ENCODE data around the gene MAST2. TPM values are rescaled to one million over a fixed set of nuclear protein-coding genes. Genes with fewer than 3 reads are reported as not detected.

The MAST2 gene
- total and polyA plus RNA-seq, 9 of the 15 experiments (the other 6 are each of a cell fraction or from before 2014, with no cell fraction given): 0.73 to 32.0 (median 17.8) TPM

DNA sequence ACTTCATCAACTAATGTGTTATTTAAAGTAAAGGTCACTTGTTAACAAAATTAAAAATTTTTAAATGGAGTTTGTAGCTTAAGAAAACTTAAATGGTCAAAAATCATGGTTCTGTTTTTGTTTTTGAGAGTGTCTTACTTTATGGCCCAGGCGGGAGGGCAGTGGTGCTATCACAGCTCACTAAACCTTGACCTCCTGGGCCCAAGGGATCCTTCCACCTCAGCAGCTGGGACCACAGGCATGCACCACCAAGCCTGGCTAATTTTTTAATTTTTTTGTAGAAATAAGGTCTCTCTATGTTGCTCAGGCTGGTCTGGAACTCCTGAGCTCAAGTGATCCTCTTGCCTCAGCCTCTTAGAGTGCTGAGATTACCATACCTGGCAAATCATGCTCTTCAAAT lies 111.4 kb downstream of the MAST2 start:
- Histone ChIP-seq H3K9ac (ENCODE audit: insufficient read depth in 1 of 2, low read depth in 2 of 2, low read length in 2 of 2) (no peak overlapping the region), H2AFZ (ENCODE audit: low read depth, low read length) (no peak overlapping the region), H3K4me1 (replicated peaks in 1 of 2; ENCODE audit: control insufficient read depth in 2 of 2, insufficient read depth in 2 of 2, low read length in 2 of 2) (no peaks in the 10 kb centered on the region; a peak in 1 of 5 replicates), H3K27me3 (ENCODE audit: control insufficient read depth in 2 of 2, insufficient read depth in 2 of 2, low read length in 2 of 2) (no peaks in the 10 kb centered on the region), H3K27ac (ENCODE audit: extremely low read depth, low read depth, low read length) (no peak overlapping the region), H3K9me1 (ENCODE audit: control insufficient read depth, insufficient read depth, low read length) (no peaks in the 10 kb centered on the region), H3K79me2 (ENCODE audit: control insufficient read depth, insufficient read depth, low read length) (no peaks in the 10 kb centered on the region), H4K20me1 (replicated peaks; ENCODE audit: control insufficient read depth, insufficient read depth, low read length) (no peaks in the 10 kb centered on the region), H3K4me3 (no peak overlapping the region), H3K4me2 (ENCODE audit: insufficient read depth, low read length) (no peak overlapping the region), H3K36me3 (ENCODE audit: control insufficient read depth, insufficient read depth, low read length) (no peaks in the 10 kb centered on the region; the same call in 2 of the 3 replicates), H3K9me3 (replicated peaks; ENCODE audit: control insufficient read depth, insufficient read depth, low read depth, low read length) (no peaks in the 10 kb centered on the region)
- WGBS (ENCODE audit: insufficient coverage, low coverage, missing lambda C conversion rate): 88% methylated on average over 1 of the region's 1 CpG
- intact Hi-C loops (cut with micrococcal nuclease) (no loop called here), in situ Hi-C loops (cut with MboI) (no loop called here)
- FAIRE-seq (no peak), DNase-seq (ENCODE audit: extremely low read depth in 1 of 4, low spot score in 3 of 4) (no peak), ATAC-seq (no peak)
- BruUV-seq (replicated peaks): no TSS peak
- ChIA-PET CTCF (ENCODE audit: low intra/inter-chr PET ratio) (no interaction called here), POLR2A (no interaction called here)
- 0 out of 2 replicates have a peak, but pooled peaks have one; percentile 26 for TF ChIP-seq ZNF280B (CRISPR knock-in tag; IDR thresholded peaks at IDR 0.05)
- TF ChIP-seq ZNF140 (CRISPR knock-in tag; IDR thresholded peaks at IDR 0.05): no peak

DNA sequence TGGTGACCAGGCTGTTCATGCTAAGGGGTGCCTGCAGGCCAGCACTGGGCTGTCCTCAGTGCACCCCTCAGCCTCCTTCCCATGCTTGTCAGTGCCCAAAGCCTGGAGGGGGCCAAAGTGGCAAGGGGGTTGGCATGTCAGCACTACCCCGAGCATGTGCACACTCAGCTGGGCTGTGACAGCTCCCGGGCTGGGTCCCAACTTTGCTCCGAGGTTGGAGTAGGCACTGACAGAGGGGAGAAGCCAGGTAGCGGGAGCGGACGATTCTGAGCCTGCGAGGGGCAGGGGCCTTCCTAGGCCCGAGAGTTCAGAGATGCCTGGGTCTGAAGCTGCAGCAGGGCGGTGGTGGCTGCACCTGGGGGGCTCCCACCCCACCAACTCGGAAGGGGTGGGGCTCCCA lies 119.0 kb downstream of the MAST2 start:
- H3K9me1 ChIP-seq (ENCODE audit: control insufficient read depth, insufficient read depth, low read length): no peaks in the 10 kb centered on the region
- ChIA-PET CTCF (ENCODE audit: low intra/inter-chr PET ratio) (no interaction called here), POLR2A (interaction anchor here (0.6 to 0.9 kb wide), 2 partner anchors 9 to 134 kb away, joined by 3 to 4 read pairs; no protein-coding TSS in a partner anchor)
- no peaks in the 10 kb centered on the region for H3K9me3 ChIP-seq (replicated peaks; ENCODE audit: control insufficient read depth, insufficient read depth, low read depth, low read length)
- FAIRE-seq (no peak), ATAC-seq (no peak), DNase-seq (ENCODE audit: extremely low read depth in 1 of 4, low spot score in 3 of 4) (no peak)
- 93% methylated on average over 10 of the region's 10 CpGs for WGBS (ENCODE audit: insufficient coverage, low coverage, missing lambda C conversion rate)
- H3K27ac ChIP-seq (ENCODE audit: extremely low read depth, low read depth, low read length): no peak overlapping the region
- TF ChIP-seq, protein P1, sequence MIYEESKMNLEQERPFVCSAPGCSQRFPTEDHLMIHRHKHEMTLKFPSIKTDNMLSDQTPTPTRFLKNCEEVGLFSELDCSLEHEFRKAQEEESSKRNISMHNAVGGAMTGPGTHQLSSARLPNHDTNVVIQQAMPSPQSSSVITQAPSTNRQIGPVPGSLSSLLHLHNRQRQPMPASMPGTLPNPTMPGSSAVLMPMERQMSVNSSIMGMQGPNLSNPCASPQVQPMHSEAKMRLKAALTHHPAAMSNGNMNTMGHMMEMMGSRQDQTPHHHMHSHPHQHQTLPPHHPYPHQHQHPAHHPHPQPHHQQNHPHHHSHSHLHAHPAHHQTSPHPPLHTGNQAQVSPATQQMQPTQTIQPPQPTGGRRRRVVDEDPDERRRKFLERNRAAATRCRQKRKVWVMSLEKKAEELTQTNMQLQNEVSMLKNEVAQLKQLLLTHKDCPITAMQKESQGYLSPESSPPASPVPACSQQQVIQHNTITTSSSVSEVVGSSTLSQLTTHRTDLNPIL (CRISPR knock-in tag; IDR thresholded peaks at IDR 0.05): no peak
- TF ChIP-seq NFIX (CRISPR knock-in tag; IDR thresholded peaks at IDR 0.05; ENCODE audit: low read depth) (no peak), NCOA4 (IDR thresholded peaks at IDR 0.05; ENCODE audit: partially characterized antibody) (no peak), CREBBP (IDR thresholded peaks at IDR 0.05; ENCODE audit: low read depth, low read length) (no peak), KHSRP (IDR thresholded peaks at IDR 0.05) (no peak), RBM22 (IDR thresholded peaks at IDR 0.05; ENCODE audit: low read depth, low read length, poor library complexity, severe bottlenecking) (peak; percentile 6), CEBPB (tag; IDR thresholded peaks at IDR 0.05) (no peak)
- H3K4me2 ChIP-seq (ENCODE audit: insufficient read depth, low read length): no peak overlapping the region
- H4K20me1 ChIP-seq (replicated peaks; ENCODE audit: control insufficient read depth, insufficient read depth, low read length): no peaks in the 10 kb centered on the region; the same call in 1 of the 2 replicates
- H3K36me3 ChIP-seq (ENCODE audit: control insufficient read depth, insufficient read depth, low read length): no peaks in the 10 kb centered on the region; the same call in 1 of the 3 replicates
- intact Hi-C loops (cut with micrococcal nuclease): no loop called here
- BruUV-seq (replicated peaks): no TSS peak
- no peak overlapping the region for H2AFZ ChIP-seq (ENCODE audit: low read depth, low read length)
- H3K27me3 ChIP-seq (ENCODE audit: control insufficient read depth in 2 of 2, insufficient read depth in 2 of 2, low read length in 2 of 2): no peaks in the 10 kb centered on the region
- H3K4me1 ChIP-seq (replicated peaks in 1 of 2; ENCODE audit: control insufficient read depth in 2 of 2, insufficient read depth in 2 of 2, low read length in 2 of 2): peaks cover 4 to 12% of the 10 kb centered on the region in 2 experiments; a peak in 2 of 5 replicates
- H3K4me3 ChIP-seq: no peak overlapping the region
- in situ Hi-C loops (cut with MboI): no loop called here
- no peaks in the 10 kb centered on the region for H3K79me2 ChIP-seq (ENCODE audit: control insufficient read depth, insufficient read depth, low read length)
- H3K9ac ChIP-seq (ENCODE audit: insufficient read depth in 1 of 2, low read depth in 2 of 2, low read length in 2 of 2): no peak overlapping the region; a peak in 1 of 4 replicates
